IPS-18a (cell line): ENCODE measurements around the gene WNT1.

Experiments
- H3K27ac ChIP-seq: one replicate; pipeline ENCODE4 v1.5.1; 2013; ENCODE audit warnings: low read length
- H3K27me3 ChIP-seq: one replicate; pipeline ENCODE4 v1.6.1; 2013; ENCODE audit warnings: mild to moderate bottlenecking, low read length; ENCODE audit not compliant: control insufficient read depth, insufficient read depth
- H3K36me3 ChIP-seq: one replicate; pipeline ENCODE4 v1.6.1; 2013; ENCODE audit warnings: low read depth, low read length; ENCODE audit not compliant: control insufficient read depth
- H3K4me1 ChIP-seq: one replicate; pipeline ENCODE4 v1.6.1; 2013; ENCODE audit warnings: low read depth, low read length; ENCODE audit not compliant: control insufficient read depth
- H3K4me3 ChIP-seq: one replicate; pipeline ENCODE4 v1.5.1; 2013; ENCODE audit warnings: low read length
- H3K9ac ChIP-seq: one replicate; pipeline ENCODE4 v1.6.1; 2013; ENCODE audit warnings: mild to moderate bottlenecking, low read length, moderate library complexity
- H3K9me3 ChIP-seq: one replicate; pipeline ENCODE4 v1.6.1; 2013; ENCODE audit warnings: low read depth, low read length; ENCODE audit not compliant: control insufficient read depth

The WNT1 gene

DNA sequence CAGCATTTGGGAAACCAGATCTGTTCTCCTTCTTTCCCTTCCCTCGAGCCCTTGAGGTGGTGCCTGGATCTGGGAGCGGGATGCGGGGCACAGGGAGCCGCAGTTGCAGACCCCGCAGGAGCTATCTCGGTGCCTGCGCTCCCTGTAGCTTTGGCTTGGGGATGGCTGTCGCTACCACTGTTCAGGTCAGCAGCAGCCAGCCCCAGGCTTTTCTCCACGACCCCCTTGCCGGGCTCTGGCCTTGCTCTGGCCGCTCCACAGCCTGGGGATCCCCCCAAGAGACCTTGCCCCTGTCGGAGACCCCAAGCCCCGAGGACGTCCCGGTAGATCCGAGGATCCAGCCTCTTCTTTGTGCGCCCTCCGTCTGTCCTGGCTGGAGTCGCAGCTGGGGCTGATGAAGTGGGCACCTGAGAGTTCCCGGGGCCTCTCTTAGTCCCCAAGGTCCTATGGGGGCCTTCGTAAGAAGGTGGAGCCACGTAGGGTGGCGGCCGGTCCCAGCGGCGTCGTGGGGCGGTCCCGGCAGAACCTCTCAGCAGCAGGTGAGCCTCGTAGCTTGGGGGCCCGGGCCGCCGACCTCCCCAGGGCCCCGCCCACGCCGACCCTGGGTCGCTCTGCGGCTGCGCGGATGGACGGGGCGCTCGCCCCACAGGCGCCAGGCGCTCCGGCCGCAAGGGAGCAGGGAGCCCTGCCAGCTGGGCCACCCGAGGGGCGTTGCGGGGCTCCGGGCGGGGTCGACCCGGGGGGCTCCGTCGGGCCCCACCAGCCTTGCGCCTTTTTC lies 19.8 kb downstream of the WNT1 start:
- Histone ChIP-seq H3K9me3 (no peaks in the 10 kb centered on the region), H3K9ac (no peak overlapping the region), H3K27ac (no peak overlapping the region), H3K27me3 (peaks cover 85% of the 10 kb centered on the region), H3K4me3 (peak overlapping the region; percentile 52), H3K4me1 (no peaks in the 10 kb centered on the region), H3K36me3 (peaks cover 8% of the 10 kb centered on the region)

DNA sequence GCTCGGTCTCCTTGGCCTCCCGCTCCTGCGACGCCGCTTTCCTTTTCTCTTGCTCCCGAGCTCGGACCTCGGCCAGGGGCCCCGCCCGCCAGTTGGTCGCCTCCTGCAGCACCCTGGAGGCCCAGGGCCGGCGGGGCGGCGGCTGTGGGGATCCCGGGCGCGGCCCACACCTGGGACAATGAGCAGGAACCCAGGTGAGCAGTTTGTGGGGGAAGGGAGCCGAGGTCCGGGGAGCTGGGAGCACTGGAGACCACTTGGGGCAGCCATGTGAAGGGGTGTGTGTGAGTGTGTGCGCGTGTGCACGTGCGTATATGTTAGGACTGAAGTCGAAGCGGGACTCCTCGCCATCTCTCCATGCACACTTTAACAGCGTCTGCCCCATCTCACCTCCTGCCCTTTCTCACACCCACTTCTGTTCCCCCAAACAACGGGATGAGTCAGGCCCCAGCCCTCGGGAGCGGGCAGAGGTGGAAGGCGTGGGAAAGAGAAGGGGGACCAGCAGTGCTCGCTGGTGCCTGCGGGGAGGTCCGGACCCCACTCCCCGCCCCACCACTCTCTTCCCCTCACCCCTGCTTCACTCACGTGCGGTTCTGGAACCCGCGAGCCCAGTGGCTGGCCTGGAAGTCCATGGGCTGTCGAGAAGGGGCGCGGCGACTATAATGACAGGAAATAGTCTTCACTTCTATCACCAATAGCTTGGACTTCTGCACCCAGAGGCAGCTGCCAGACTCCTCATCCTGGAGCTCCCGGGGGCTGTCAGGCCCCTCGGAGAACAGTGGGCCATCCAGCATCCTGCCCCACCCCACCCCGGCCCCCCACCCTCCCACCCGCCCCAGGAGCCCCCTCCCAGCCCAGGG lies 20.6 kb downstream of the WNT1 start:
- H3K4me1 ChIP-seq, result no peaks in the 10 kb centered on the region
- H3K9me3 ChIP-seq, result no peaks in the 10 kb centered on the region
- H3K4me3 ChIP-seq, result peak overlapping the region; percentile 52
- H3K9ac ChIP-seq, result no peak overlapping the region
- H3K27me3 ChIP-seq, result peaks cover 77% of the 10 kb centered on the region
- H3K36me3 ChIP-seq, result peaks cover 9% of the 10 kb centered on the region
- H3K27ac ChIP-seq, result no peak overlapping the region

GRCh38 chr12:48999371-49000131 lies 21.4 kb downstream of the WNT1 start, which contains the start of gene DDN:
Gene DDN (minus strand): TSS chr12:48999375. CDS start chr12:48999287, 88 bp downstream.
- Histone ChIP-seq H3K9me3 (no peaks in the 10 kb centered on the region), H3K4me3 (peak within 1 kb of the TSS; percentile 54), H3K27ac (no peak within 1 kb of the TSS), H3K9ac (no peak within 1 kb of the TSS), H3K27me3 (peaks cover 68% of the 10 kb centered on the region), H3K36me3 (peaks cover 9% of the 10 kb centered on the region), H3K4me1 (no peaks in the 10 kb centered on the region)

DNA sequence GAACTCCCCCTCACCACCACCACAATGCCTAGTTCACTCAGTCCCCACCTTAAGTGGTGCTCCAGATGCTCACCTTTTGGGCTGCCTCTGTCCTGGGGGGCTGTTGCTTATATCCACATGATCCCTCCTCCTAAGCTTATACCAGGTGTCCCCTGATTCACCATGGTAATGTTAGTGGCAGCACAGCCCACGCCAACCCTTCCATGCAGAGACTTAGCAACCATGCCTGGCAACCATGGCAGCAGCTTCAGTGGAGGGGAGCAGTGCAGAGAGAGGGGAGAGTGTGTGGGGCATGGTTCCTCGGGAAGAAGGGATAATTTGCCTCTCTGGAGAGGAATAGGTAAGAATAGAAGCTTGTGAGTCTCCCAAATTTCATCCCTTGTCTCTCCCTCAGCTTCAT lies 22.2 kb downstream of the WNT1 start:
- no peak overlapping the region for H3K4me3 ChIP-seq
- no peak overlapping the region for H3K9ac ChIP-seq

GRCh38 chr12:49008943-49009342 lies 30.8 kb downstream of the WNT1 start:
- Histone ChIP-seq H3K9me3 (no peaks in the 10 kb centered on the region), H3K4me1 (no peaks in the 10 kb centered on the region), H3K9ac (no peak overlapping the region), H3K36me3 (peaks cover 3% of the 10 kb centered on the region), H3K4me3 (no peak overlapping the region), H3K27ac (no peak overlapping the region), H3K27me3 (no peaks in the 10 kb centered on the region)

More for the DNA sequence above, 22.2 kb downstream of the WNT1 start:
- H3K27ac ChIP-seq, result no peak overlapping the region
- no peaks in the 10 kb centered on the region for H3K4me1 ChIP-seq
- peaks cover 60% of the 10 kb centered on the region for H3K27me3 ChIP-seq
- peaks cover 9% of the 10 kb centered on the region for H3K36me3 ChIP-seq
- H3K9me3 ChIP-seq, result no peaks in the 10 kb centered on the region

DNA sequence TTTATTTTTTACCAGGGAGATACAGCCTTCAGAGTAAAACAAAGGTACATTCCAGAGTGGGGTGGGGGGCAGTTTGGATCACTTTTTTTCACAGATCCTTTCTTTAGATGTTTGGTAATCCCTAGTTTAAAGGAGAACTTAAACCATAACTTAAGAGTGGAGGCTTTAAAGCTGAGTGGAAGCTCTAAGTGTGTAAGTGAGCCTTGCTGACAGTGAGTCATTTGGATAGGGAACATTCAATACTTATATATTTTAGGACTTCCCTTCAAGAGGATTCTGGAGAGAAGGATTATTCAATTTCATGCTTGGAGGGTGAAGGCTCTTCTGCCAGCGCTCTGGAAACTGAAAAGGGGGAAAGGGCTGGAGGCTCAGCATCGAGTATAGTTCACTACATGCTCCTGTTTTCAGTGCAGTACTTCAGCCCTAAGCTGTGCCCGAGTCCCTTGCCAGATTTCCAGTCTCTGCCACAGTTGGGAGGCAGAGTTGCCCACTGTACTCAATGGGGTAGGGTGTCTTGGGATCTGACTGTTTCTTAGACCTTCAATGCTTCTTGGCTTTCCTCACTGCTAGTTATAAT lies 32.1 kb downstream of the WNT1 start:
- Histone ChIP-seq H3K27ac (no peak overlapping the region), H3K36me3 (peaks cover 3% of the 10 kb centered on the region), H3K4me3 (no peak overlapping the region), H3K27me3 (no peaks in the 10 kb centered on the region), H3K9me3 (no peaks in the 10 kb centered on the region), H3K4me1 (no peaks in the 10 kb centered on the region), H3K9ac (no peak overlapping the region)

DNA sequence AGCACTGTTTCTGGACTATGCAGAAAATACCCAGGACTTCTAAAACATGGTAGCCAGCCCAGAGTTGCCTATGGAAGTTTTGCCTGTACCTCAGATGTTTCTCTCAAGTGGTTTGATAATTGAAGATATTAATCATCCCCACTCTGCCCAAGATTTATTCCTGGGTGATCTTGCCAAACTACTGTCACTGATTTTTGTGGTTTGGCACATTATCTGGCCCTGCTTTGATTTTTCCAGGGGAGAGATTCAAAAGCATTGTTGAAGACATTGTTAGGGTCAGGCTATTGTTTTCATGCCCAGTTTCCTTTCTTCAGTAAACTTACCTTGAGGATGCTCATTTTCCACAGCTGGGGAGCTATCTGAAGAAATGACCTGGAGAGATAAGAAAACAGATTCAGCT lies 34.6 kb downstream of the WNT1 start:
- no peaks in the 10 kb centered on the region for H3K9me3 ChIP-seq
- peaks cover 3% of the 10 kb centered on the region for H3K36me3 ChIP-seq
- H3K4me3 ChIP-seq, result no peak overlapping the region
- H3K27ac ChIP-seq, result no peak overlapping the region
- H3K27me3 ChIP-seq, result no peaks in the 10 kb centered on the region
- H3K9ac ChIP-seq, result no peak overlapping the region
- peaks cover 4% of the 10 kb centered on the region for H3K4me1 ChIP-seq

GRCh38 chr12:49013428-49013827 lies 35.3 kb downstream of the WNT1 start:
- H3K27ac ChIP-seq, result no peak overlapping the region
- H3K4me3 ChIP-seq, result no peak overlapping the region
- H3K4me1 ChIP-seq, result peaks cover 6% of the 10 kb centered on the region
- no peak overlapping the region for H3K9ac ChIP-seq
- H3K27me3 ChIP-seq, result no peaks in the 10 kb centered on the region
- H3K9me3 ChIP-seq, result no peaks in the 10 kb centered on the region
- H3K36me3 ChIP-seq, result peaks cover 3% of the 10 kb centered on the region

DNA sequence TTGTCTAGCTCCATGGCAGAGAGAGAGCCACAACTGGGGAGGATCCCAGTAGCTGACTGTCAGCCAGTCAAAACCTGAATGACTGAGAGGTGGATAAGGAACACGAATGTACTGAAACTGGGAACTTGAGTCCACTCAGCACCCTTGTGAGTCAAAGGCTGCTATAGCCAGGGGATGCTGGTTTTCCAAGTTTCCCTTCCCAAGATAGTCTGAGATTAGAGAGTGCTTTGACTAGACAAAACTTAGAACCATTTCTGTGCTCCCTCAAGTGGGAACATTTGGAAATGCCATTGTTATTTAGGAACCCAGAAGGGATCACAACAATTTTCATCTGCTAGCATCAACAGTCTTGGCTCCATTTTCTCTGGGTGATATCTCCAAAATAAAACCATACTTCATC lies 36.4 kb downstream of the WNT1 start:
- H3K4me1 ChIP-seq, result peaks cover 9% of the 10 kb centered on the region
- H3K27ac ChIP-seq, result no peak overlapping the region
- no peaks in the 10 kb centered on the region for H3K27me3 ChIP-seq
- H3K36me3 ChIP-seq, result peaks cover 3% of the 10 kb centered on the region
- H3K9ac ChIP-seq, result no peak overlapping the region
- H3K9me3 ChIP-seq, result no peaks in the 10 kb centered on the region
- no peak overlapping the region for H3K4me3 ChIP-seq

DNA sequence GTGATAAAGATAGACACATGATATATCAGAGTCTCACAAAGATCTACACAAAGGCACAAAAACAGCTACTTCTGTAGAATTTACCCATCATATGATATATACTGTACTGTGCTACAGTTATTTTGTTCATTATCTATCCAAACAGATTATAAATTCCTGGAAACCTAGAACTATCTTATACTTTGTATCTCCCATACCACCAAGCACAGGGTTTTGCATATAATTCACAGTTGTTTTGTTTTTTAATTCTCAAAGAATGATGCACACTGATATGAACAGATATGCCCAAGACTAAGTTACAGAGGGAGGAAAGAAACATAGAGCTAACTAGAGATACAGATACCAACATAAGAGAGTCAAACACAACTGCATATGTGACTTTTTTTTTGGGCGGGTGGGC lies 37.1 kb downstream of the WNT1 start:
- Histone ChIP-seq H3K27me3 (no peaks in the 10 kb centered on the region), H3K9me3 (no peaks in the 10 kb centered on the region), H3K9ac (no peak overlapping the region), H3K27ac (no peak overlapping the region), H3K4me3 (no peak overlapping the region), H3K4me1 (peaks cover 9% of the 10 kb centered on the region), H3K36me3 (peaks cover 3% of the 10 kb centered on the region)

DNA sequence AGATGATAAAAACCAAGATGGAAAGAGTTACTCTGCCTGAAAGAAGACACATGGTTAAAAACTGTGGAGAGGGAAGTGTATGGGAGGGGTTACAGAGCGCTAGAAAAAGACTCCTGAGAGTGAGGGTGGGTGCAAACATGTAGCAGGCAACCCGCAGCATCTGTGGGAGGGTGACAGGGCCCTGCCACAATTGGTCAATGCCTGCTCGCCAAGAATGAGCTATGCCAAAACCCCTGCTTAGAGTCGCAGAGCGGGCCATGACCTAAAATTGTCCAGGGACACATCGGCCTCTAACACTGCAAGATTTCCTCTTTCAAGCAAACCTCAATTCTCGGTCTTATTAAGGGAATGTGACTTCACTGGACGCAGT lies 39.8 kb downstream of the WNT1 start:
- peak overlapping the region; percentile 83 for H3K4me3 ChIP-seq
- no peaks in the 10 kb centered on the region for H3K9me3 ChIP-seq
- peak overlapping the region; percentile 76 for H3K9ac ChIP-seq
- peaks cover 9% of the 10 kb centered on the region for H3K4me1 ChIP-seq
- peaks cover 15% of the 10 kb centered on the region for H3K36me3 ChIP-seq
- H3K27me3 ChIP-seq, result no peaks in the 10 kb centered on the region
- H3K27ac ChIP-seq, result peak overlapping the region; percentile 88
